Caki2 (cell line): Measurements from ENCODE around the gene KIF16B. TPM values are rescaled to one million over a fixed set of nuclear protein-coding genes. Genes with fewer than 3 reads are reported as not detected.
"Not testable (repeated sequence)": the region's sequence is repeated elsewhere in the genome, so short reads cannot be mapped to it uniquely, and the experiment has no call there.

ENCODE experiments used
- DNase-seq: peaks from one replicate; pipeline ENCODE4 v3.0.0-alpha.2; 2015; ENCODE audit warnings: low read depth
- in situ Hi-C: cut with HindIII; loops from 2 replicates; pipeline ENCODE4 v1.10.0; 2016; ENCODE audit warnings: low sequenced_read_pairs, low pct_unique_long_range_greater_than_20kb, mixed read lengths
- total RNA-seq: library from RNA; depleted of rRNA; stranded (reverse); fragments of >200 nt; shearing (Covaris generic); gene quantifications from 2 replicates; pipeline ENCODE4 v1.2.3, GENCODE V29; 2014; ENCODE audit warnings: low replicate concordance

The KIF16B gene
- total RNA-seq, 1 experiment from 2014 or later: 10.6 TPM

- in situ Hi-C loops: no loop called here
- DNase-seq: no peak
Observed at GRCh38 chr20:16599257-16599656, 26.0 kb upstream of the KIF16B start.

GRCh38 chr20:16596991-16597390, 23.7 kb upstream of the KIF16B start:
- in situ Hi-C loops: no loop called here
- DNase-seq: no peak

GRCh38 chr20:16596404-16596803, 23.2 kb upstream of the KIF16B start:
- in situ Hi-C loops, DNase-seq: not testable (repeated sequence)

- DNase-seq: no peak
- in situ Hi-C loops: no loop called here
Observed at GRCh38 chr20:16595376-16595775, 22.1 kb upstream of the KIF16B start.

GRCh38 chr20:16590041-16590633, 16.9 kb upstream of the KIF16B start:
- in situ Hi-C loops: no loop called here
- no peak for DNase-seq

- in situ Hi-C loops: no loop called here
- DNase-seq: no peak
Observed at GRCh38 chr20:16589623-16590022, 16.4 kb upstream of the KIF16B start.

- in situ Hi-C loops: no loop called here
- DNase-seq: no peak
Observed at GRCh38 chr20:16588241-16588640, 15.0 kb upstream of the KIF16B start.

- DNase-seq: no peak
- in situ Hi-C loops: no loop called here
Observed at GRCh38 chr20:16587066-16587465, 13.8 kb upstream of the KIF16B start.

GRCh38 chr20:16583474-16583873, 10.2 kb upstream of the KIF16B start:
- DNase-seq: no peak
- in situ Hi-C loops: no loop called here

- in situ Hi-C loops: no loop called here
- DNase-seq: no peak
Observed at GRCh38 chr20:16581241-16581640, 8.0 kb upstream of the KIF16B start.

GRCh38 chr20:16580620-16581019, 7.4 kb upstream of the KIF16B start:
- in situ Hi-C loops: no loop called here
- DNase-seq: no peak

GRCh38 chr20:16580147-16580546, 6.9 kb upstream of the KIF16B start:
- peak; percentile 89 for DNase-seq
- in situ Hi-C loops: no loop called here

- in situ Hi-C loops: no loop called here
- no peak for DNase-seq
Observed at GRCh38 chr20:16576219-16576618, 3.0 kb upstream of the KIF16B start.

GRCh38 chr20:16575390-16576140, 2.3 kb upstream of the KIF16B start:
- DNase-seq: no peak
- in situ Hi-C loops: no loop called here

- in situ Hi-C loops: no loop called here
- DNase-seq: peak; percentile 83
Observed at GRCh38 chr20:16574656-16575355, 1.6 kb upstream of the KIF16B start.

- DNase-seq: no peak
- in situ Hi-C loops: no loop called here
Observed at GRCh38 chr20:16571333-16571732, 1.9 kb downstream of the KIF16B start.

GRCh38 chr20:16569246-16570153, 3.7 kb downstream of the KIF16B start:
- DNase-seq: peak; percentile 86
- in situ Hi-C loops: no loop called here

- in situ Hi-C loops: no loop called here
- DNase-seq: no peak
Observed at GRCh38 chr20:16566080-16566479, 7.2 kb downstream of the KIF16B start.
